H1 (cell line): ENCODE measurements around the gene GPSM1. TPM values are rescaled to one million over a fixed set of nuclear protein-coding genes. Genes with fewer than 3 reads are reported as not detected.

Experiments
- GABPA ChIP-seq: IDR thresholded peaks from 2 replicates; pipeline ENCODE4 v1.6.1; 2011; ENCODE audit warnings: mild to moderate bottlenecking, low read length, moderate library complexity, borderline replicate concordance; ENCODE audit not compliant: insufficient read depth
- KDM4A ChIP-seq: IDR thresholded peaks from one replicate; pipeline ENCODE4 v1.7.1; 2012; ENCODE audit warnings: low read depth, mild to moderate bottlenecking, moderate library complexity, low read length, inconsistent platforms; ENCODE audit not compliant: severe bottlenecking
- RBBP5 ChIP-seq: IDR thresholded peaks from 2 replicates; pipeline ENCODE4 v1.7.1; 2012; ENCODE audit warnings: low read depth, mild to moderate bottlenecking, inconsistent platforms, low read length, moderate library complexity, borderline replicate concordance
- RNF2 ChIP-seq: fragments of 200-900, 300-1000 bp; sonication (generic); IDR thresholded peaks from 2 replicates; pipeline ENCODE4 v1.7.1; 2016; ENCODE audit warnings: borderline replicate concordance, low read depth, mild to moderate bottlenecking, antibody characterized with exemption, low read length; ENCODE audit not compliant: poor library complexity, severe bottlenecking; ENCODE audit errors: missing control alignments
- RXRA ChIP-seq: IDR thresholded peaks from 2 replicates; pipeline ENCODE4 v1.6.1; 2011; ENCODE audit warnings: low read depth, mild to moderate bottlenecking, low read length, moderate library complexity; ENCODE audit not compliant: insufficient read depth
- SIRT6 ChIP-seq: IDR thresholded peaks from one replicate; pipeline ENCODE4 v1.7.1; 2012; ENCODE audit warnings: low read length, inconsistent platforms
- polyA plus RNA-seq, 7 experiments: library from polyadenylated mRNA; depleted of rRNA in 3 of 7; stranded (reverse) in 5 of 7; unstranded in 2 of 7; fragments of >200 nt in 5 of 7; fragments of 200-250 nt in 2 of 7; gene quantifications; 1 replicate in 5 of 7; 2 replicates in 1 of 7; 4 replicates in 1 of 7; pipeline versions ENCODE4 v1.2.1 to v1.2.3, GENCODE V29; 2011 to 2013; ENCODE audit warnings: missing spikeins in 2 of 7, mixed read lengths in 2 of 7
- total RNA-seq: library from RNA; stranded (reverse); fragmentation: NEBNext Ultra II Directional; extraction: Animal tissue kit (Norgen Biotek cat#: 25700); gene quantifications from 2 replicates; pipeline ENCODE4 v1.2.1, GENCODE V29; 2021
- TF ChIP-seq, protein P1 (sequence below): fragments of 300-600 bp; sonication (generic); IDR thresholded peaks from 2 replicates; pipeline ENCODE4 v1.7.1; 2012; ENCODE audit warnings: low read length, moderate library complexity, mild to moderate bottlenecking, inconsistent platforms; ENCODE audit not compliant: insufficient replicate concordance

GPSM1 gene
- total and polyA plus RNA-seq, 2 of the 8 experiments (the other 6 are each of a cell fraction or from before 2014, with no cell fraction given): 12.8 to 18.0 TPM

DNA sequence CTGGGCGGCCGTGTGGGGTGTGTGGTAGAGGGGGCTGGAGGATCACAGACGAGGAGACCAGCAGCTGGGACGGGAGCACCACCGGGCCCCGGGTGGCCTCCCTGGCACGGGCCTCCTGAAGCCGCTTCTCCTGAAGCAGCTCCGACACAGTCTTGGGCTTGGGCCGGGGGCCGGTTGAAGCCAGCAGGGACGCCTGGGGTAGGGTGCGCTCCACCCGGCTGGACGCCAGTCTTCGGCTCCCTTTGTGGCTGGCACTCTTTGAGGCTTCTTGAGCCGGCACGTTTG is 51.6 kb downstream of the GPSM1 start (continued):
- no peak for TF ChIP-seq RNF2
- TF ChIP-seq GABPA: no peak
- TF ChIP-seq RXRA: no peak
- no peak for TF ChIP-seq SIRT6
- TF ChIP-seq, protein P1, sequence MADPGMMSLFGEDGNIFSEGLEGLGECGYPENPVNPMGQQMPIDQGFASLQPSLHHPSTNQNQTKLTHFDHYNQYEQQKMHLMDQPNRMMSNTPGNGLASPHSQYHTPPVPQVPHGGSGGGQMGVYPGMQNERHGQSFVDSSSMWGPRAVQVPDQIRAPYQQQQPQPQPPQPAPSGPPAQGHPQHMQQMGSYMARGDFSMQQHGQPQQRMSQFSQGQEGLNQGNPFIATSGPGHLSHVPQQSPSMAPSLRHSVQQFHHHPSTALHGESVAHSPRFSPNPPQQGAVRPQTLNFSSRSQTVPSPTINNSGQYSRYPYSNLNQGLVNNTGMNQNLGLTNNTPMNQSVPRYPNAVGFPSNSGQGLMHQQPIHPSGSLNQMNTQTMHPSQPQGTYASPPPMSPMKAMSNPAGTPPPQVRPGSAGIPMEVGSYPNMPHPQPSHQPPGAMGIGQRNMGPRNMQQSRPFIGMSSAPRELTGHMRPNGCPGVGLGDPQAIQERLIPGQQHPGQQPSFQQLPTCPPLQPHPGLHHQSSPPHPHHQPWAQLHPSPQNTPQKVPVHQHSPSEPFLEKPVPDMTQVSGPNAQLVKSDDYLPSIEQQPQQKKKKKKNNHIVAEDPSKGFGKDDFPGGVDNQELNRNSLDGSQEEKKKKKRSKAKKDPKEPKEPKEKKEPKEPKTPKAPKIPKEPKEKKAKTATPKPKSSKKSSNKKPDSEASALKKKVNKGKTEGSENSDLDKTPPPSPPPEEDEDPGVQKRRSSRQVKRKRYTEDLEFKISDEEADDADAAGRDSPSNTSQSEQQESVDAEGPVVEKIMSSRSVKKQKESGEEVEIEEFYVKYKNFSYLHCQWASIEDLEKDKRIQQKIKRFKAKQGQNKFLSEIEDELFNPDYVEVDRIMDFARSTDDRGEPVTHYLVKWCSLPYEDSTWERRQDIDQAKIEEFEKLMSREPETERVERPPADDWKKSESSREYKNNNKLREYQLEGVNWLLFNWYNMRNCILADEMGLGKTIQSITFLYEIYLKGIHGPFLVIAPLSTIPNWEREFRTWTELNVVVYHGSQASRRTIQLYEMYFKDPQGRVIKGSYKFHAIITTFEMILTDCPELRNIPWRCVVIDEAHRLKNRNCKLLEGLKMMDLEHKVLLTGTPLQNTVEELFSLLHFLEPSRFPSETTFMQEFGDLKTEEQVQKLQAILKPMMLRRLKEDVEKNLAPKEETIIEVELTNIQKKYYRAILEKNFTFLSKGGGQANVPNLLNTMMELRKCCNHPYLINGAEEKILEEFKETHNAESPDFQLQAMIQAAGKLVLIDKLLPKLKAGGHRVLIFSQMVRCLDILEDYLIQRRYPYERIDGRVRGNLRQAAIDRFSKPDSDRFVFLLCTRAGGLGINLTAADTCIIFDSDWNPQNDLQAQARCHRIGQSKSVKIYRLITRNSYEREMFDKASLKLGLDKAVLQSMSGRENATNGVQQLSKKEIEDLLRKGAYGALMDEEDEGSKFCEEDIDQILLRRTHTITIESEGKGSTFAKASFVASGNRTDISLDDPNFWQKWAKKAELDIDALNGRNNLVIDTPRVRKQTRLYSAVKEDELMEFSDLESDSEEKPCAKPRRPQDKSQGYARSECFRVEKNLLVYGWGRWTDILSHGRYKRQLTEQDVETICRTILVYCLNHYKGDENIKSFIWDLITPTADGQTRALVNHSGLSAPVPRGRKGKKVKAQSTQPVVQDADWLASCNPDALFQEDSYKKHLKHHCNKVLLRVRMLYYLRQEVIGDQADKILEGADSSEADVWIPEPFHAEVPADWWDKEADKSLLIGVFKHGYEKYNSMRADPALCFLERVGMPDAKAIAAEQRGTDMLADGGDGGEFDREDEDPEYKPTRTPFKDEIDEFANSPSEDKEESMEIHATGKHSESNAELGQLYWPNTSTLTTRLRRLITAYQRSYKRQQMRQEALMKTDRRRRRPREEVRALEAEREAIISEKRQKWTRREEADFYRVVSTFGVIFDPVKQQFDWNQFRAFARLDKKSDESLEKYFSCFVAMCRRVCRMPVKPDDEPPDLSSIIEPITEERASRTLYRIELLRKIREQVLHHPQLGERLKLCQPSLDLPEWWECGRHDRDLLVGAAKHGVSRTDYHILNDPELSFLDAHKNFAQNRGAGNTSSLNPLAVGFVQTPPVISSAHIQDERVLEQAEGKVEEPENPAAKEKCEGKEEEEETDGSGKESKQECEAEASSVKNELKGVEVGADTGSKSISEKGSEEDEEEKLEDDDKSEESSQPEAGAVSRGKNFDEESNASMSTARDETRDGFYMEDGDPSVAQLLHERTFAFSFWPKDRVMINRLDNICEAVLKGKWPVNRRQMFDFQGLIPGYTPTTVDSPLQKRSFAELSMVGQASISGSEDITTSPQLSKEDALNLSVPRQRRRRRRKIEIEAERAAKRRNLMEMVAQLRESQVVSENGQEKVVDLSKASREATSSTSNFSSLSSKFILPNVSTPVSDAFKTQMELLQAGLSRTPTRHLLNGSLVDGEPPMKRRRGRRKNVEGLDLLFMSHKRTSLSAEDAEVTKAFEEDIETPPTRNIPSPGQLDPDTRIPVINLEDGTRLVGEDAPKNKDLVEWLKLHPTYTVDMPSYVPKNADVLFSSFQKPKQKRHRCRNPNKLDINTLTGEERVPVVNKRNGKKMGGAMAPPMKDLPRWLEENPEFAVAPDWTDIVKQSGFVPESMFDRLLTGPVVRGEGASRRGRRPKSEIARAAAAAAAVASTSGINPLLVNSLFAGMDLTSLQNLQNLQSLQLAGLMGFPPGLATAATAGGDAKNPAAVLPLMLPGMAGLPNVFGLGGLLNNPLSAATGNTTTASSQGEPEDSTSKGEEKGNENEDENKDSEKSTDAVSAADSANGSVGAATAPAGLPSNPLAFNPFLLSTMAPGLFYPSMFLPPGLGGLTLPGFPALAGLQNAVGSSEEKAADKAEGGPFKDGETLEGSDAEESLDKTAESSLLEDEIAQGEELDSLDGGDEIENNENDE: no peak
- TF ChIP-seq KDM4A: no peak
- no peak for TF ChIP-seq RBBP5
